Adipose tissue (tissue), 3 donors: ENCODE data around the gene ENG. TPM values are rescaled to one million over a fixed set of nuclear protein-coding genes. Genes with fewer than 3 reads are reported as not detected.
A peak's percentile ranks its signal among the peaks of the same experiment; 100 is the strongest.

ENCODE experiments used
- H3K27ac ChIP-seq: one replicate; pipeline ENCODE4 v1.5.1; 2013; ENCODE audit warnings: low read depth, low read length
- WGBS, 3 donors: extraction: QIAGEN DNeasy Blood & Tissue Kit; methylation state at CpG; one replicate each; pipeline ENCODE4 v1.1.7; 2013; 5-methylcytosine and 5-hydroxymethylcytosine counted together
- polyA plus RNA-seq, 3 donors: library from polyadenylated mRNA; stranded (reverse); fragments of 200-250 nt; gene quantifications; one replicate each; pipeline ENCODE4 v1.2.3, GENCODE V29; 2013
- donor health status: healthy with polysubstance abuse.
- donor health status: Bipolar disorder and iron deficiency.
- donor health status: healthy.

The ENG gene
- polyA plus RNA-seq, 3 donors = 37.9 to 180 (median 107) TPM

- WGBS, 3 donors = 38 to 71% (median 60%) methylated on average over 41 to 57 of the region's 57 CpGs
- no peak overlapping the region for H3K27ac ChIP-seq
These were observed 44.7 kb downstream of the ENG start for GRCh38 chr9:127809540-127810377.

- no peak overlapping the region for H3K27ac ChIP-seq
These were observed 45.4 kb downstream of the ENG start for GRCh38 chr9:127809002-127809539.

GRCh38 chr9:127808347-127809001 is 46.0 kb downstream of the ENG start:
- WGBS, 3 donors = 89 to 94% (median 92%) methylated on average over 10 to 17 of the region's 17 CpGs
- H3K27ac ChIP-seq = no peak overlapping the region

More at GRCh38 chr9:127809002-127809539, 45.4 kb downstream of the ENG start:
- 71 to 90% (median 85%) methylated on average over 9 of the region's 9 CpGs for WGBS, 3 donors

DNA sequence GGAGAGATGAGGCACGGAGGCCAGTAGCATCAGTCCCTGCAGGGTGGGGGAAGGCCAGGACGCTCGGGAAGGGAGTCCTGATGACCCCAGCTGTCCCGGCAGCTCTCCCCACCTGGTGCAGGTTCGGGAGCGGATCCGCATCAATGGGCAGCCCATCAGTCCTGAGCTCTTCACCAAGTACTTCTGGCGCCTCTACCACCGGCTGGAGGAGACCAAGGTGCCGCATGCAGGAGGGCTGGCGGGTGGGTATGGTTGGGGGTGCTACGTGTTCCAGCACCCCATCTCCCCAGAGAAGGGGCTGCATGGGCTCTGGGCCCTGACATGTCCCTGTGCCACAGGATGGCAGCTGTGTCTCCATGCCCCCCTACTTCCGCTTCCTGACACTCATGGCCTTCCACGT is 47.6 kb downstream of the ENG start:
- H3K27ac ChIP-seq = no peak overlapping the region
- 92 to 94% (median 93%) methylated on average over 14 of the region's 14 CpGs for WGBS, 3 donors

GRCh38 chr9:127805620-127806019 is 48.8 kb downstream of the ENG start:
- no peak overlapping the region for H3K27ac ChIP-seq
- WGBS, 3 donors = 76 to 79% (median 77%) methylated on average over 8 of the region's 8 CpGs

DNA sequence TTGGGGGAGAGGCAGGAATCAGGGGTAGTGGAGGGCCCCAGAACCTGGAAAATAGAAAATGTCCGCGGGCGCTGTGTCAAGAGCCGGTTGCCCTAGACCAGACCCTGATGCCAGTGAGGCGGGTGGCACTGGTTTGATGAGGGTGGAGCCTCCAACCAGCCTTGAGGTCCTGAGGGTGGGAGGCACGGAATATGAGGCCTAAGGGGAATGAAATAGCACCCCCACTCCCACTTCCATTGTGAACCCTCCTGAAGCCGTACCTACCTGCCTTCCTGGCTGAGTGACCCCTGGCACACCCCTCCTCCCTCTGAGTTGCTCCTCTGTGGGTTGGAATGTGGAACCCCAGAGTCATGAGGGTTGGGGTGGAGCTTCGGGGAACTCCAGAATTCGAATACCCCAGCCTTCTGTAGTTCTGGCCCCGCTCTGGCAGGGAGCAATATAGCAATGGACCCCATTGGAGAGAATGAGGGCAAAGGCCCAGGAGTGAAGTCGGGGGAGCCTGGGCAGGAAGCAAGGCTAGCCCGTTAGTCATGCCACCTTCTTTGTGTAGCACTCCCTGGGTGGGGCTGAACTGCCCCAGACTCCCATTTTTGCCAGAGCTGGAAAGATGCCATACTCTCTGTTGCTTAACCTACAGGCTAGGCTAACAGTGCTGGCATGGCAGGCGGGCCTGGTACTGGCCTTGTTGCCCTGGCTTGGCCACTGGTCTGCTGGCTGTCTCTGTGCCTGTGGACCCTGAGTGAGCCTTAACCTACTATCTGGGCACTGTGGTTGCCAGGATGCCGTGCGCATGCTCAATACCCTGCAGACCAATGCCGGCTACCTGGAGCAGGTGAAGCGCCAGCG is 50.7 kb downstream of the ENG start:
- WGBS, 3 donors = 35 to 43% (median 39%) methylated on average over 18 of the region's 18 CpGs
- peak overlapping the region; percentile 79 for H3K27ac ChIP-seq

GRCh38 chr9:127802576-127803443 is 51.6 kb downstream of the ENG start, which contains the start of gene FPGS:
Gene FPGS, plus strand, starts transcription at chr9:127802882. Its CDS starts 43 bp downstream, at chr9:127802925.
- H3K27ac ChIP-seq = peak within 1 kb of the TSS; percentile 79
- WGBS, 3 donors = 0% methylated on average over 40 to 83 of the region's 83 CpGs

DNA sequence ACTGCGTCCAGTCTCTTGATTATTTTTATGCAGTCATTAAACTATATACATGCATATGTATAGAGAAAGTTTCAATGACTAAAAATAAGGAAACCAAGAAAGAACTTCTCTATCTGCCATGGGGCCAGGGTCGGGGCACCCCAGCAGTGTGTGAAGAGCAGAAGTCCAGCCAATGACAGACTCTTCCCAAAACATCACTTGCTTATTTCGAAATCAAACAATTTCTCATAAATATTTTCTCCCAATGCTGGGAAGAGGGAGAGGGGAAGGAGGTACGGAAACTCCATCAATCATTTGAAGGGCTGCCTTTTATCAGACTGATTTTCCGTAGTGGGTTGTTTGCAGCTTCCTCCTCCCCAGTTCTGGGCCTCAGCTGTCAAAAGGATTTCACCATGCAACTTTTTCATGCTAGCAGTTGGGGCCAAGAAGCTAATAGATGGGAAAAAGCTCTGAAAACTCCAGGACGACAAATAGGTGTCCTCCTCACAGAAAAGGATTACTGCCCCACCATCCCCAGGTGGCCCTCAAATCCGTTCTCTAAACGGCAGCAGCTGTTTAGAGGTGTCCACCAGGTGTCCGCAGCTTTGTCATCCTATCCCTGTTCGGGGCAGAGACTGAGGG is 52.4 kb downstream of the ENG start:
- H3K27ac ChIP-seq = peak overlapping the region; percentile 29
- 14 to 28% (median 15%) methylated on average over 10 of the region's 10 CpGs for WGBS, 3 donors

GRCh38 chr9:127796852-127797370 is 57.5 kb downstream of the ENG start:
- H3K27ac ChIP-seq = no peak overlapping the region
- WGBS, 3 donors = 31 to 68% (median 39%) methylated on average over 11 of the region's 11 CpGs

GRCh38 chr9:127796225-127796813 is 58.1 kb downstream of the ENG start:
- WGBS, 3 donors = 24 to 51% (median 49%) methylated on average over 8 of the region's 8 CpGs
- H3K27ac ChIP-seq = no peak overlapping the region

DNA sequence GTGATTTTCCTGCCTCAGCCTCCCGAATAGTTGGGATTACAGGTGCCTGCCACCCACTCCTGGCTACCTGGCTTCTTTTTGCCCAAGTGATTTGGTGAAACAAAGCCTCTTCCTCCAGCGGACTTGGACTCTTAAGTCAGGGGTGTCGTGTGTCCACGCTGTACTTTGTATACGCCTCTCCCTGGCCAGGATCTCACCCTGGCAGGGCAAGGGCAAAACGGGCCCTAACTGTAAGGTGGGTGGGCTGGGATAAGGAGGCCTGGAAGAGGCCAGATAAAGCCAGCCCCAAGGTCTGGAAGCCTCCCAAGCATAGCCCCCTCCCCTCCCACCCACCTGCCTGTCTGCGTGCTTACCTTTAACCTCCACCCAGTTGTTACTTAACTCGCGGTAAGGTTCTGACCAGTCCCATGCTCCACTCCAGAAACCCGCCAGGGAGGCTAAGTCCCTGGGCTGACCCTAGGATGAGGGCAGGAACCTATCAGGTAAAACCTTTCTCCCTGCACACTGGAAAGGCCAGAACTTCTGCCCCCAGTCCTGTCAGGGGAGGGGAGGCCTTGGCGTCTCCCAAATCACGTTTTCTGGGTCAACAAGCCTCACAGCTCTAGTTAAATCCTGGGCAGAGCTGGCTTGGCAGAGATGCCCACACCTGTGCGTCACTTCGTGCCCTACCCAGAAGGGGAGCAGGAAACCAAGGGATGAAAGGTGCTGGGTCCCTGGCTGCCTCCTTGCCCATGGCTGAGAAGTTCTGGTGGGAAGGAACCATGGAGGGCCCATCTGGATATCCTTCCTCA is 60.3 kb downstream of the ENG start:
- WGBS, 3 donors = 61 to 74% (median 74%) methylated on average over 14 of the region's 14 CpGs
- H3K27ac ChIP-seq = no peak overlapping the region

DNA sequence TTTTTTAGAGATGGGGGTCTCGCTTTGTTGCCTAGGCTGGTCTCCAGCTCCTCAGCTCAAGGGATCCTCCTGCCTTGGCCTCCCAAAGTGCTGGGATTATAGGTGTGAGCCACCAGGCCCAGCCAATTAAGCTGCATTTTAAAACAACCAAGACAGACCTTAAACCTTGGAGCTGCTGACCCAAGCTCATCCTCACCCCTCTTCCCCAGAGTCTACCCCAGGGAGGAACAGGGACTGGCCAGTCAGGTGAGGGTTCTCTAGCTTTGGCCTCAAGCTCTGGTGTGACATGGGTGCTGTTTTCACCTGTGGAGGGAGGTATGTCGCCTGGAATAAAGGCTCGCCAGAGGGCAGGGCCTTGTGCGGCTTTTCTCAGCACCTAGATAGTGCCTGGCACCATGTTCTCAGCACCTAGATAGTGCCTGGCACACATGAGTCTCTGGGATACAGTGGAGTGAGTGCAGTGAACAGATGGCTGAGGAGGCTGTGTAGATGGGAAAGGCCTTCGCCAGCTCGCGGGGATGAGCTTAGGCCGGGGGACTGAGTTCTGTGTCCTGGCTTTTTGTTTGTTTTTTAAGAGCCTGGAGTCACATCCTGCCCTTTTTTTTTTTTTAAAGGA is 61.3 kb downstream of the ENG start:
- WGBS, 3 donors = 55 to 74% (median 62%) methylated on average over 8 of the region's 8 CpGs
- H3K27ac ChIP-seq = no peak overlapping the region

- WGBS, 3 donors = 64 to 77% (median 70%) methylated on average over 7 of the region's 7 CpGs
- H3K27ac ChIP-seq = no peak overlapping the region
These were observed 61.9 kb downstream of the ENG start for GRCh38 chr9:127792417-127793031.

- H3K27ac ChIP-seq = no peak overlapping the region
- WGBS, 3 donors = 85 to 90% (median 88%) methylated on average over 4 of the region's 4 CpGs
These were observed 63.4 kb downstream of the ENG start for GRCh38 chr9:127791085-127791484.
